Esophagus muscularis mucosa (tissue), 3 donors: ENCODE results near the gene PCP4L1.

Experiments used
- POLR2A ChIP-seq: fragments of 450-650 bp; IDR thresholded peaks from one replicate; pipeline ENCODE4 v1.6.1; 2017; ENCODE audit warnings: antibody characterized with exemption, moderate library complexity, mild to moderate bottlenecking, low read depth
- TF ChIP-seq, protein P1 (sequence below), 3 experiments: fragments of 200-600 bp in 2 of 3; fragments of 450-650 bp in 1 of 3; sonication (generic) in 2 of 3; IDR thresholded peaks; one replicate each; pipeline ENCODE4 v1.5.1; 2017 to 2019; ENCODE audit warnings: antibody characterized with exemption in 3 of 3, mild to moderate bottlenecking in 2 of 3, moderate library complexity in 1 of 3

DNA sequence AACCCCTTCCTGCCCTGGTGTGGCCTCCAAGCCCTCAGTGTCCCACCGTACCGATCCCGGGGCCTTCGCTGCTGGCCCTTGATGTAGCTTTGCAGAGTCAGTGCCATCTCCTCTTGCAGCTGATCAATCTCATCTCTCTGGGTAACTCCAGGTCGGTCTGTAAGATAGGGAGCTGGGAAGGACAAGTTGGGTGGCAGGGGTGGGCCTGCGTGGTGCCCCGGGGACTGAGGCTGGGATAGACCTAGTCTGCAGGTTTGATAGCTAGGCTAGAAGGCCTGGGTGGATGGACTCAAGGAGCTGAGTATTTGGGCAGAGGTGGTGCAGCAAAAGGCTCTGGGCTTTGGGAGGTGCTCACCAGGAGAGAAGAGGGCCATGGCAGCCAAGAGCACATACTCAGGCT is 27.8 kb upstream of the PCP4L1 start:
- TF ChIP-seq, protein P1, sequence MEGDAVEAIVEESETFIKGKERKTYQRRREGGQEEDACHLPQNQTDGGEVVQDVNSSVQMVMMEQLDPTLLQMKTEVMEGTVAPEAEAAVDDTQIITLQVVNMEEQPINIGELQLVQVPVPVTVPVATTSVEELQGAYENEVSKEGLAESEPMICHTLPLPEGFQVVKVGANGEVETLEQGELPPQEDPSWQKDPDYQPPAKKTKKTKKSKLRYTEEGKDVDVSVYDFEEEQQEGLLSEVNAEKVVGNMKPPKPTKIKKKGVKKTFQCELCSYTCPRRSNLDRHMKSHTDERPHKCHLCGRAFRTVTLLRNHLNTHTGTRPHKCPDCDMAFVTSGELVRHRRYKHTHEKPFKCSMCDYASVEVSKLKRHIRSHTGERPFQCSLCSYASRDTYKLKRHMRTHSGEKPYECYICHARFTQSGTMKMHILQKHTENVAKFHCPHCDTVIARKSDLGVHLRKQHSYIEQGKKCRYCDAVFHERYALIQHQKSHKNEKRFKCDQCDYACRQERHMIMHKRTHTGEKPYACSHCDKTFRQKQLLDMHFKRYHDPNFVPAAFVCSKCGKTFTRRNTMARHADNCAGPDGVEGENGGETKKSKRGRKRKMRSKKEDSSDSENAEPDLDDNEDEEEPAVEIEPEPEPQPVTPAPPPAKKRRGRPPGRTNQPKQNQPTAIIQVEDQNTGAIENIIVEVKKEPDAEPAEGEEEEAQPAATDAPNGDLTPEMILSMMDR (IDR thresholded peaks at IDR 0.05) = no peak
- no peak for TF ChIP-seq POLR2A
